ENCODE measurements around the gene ELAVL4. TPM values are rescaled to one million over a fixed set of nuclear protein-coding genes. Genes with fewer than 3 reads are reported as not detected.

The ELAVL4 gene
- total and polyA plus RNA-seq, 2 of the 8 experiments (the other 6 are each of a cell fraction or from before 2014, with no cell fraction given), result 0.21 to 0.89 TPM

GRCh38 chr1:50106095-50106761 is 2.5 kb upstream of the ELAVL4 start:
- Histone ChIP-seq H3K4me3 (ENCODE audit: extremely low read depth in 1 of 4, insufficient read depth in 2 of 4, low read depth in 3 of 4, low read length in 4 of 4) (no peak overlapping the region), H3K4me2 (ENCODE audit: insufficient read depth in 1 of 2, low read depth in 2 of 2, low read length in 2 of 2) (no peak overlapping the region), H2BK12ac (ENCODE audit: low read depth, low read length) (no peak overlapping the region), H3K56ac (replicated peaks; ENCODE audit: insufficient read length, low read depth, low read length) (no peak overlapping the region), H3K27me3 (replicated peaks in 1 of 4; ENCODE audit: control insufficient read depth in 3 of 4, extremely low read depth in 1 of 4, insufficient read depth in 3 of 4, low read length in 3 of 4) (peaks cover 0 to 1% (median 0%) of the 10 kb centered on the region in 4 experiments; a peak in 1 of 7 replicates), H3K79me2 (ENCODE audit: control insufficient read depth in 1 of 2, insufficient read depth in 2 of 2, low read length in 2 of 2) (no peaks in the 10 kb centered on the region), H4K8ac (ENCODE audit: extremely low read depth, insufficient read depth, low read length) (peak overlapping the region; percentile 74; the same call in 1 of the 2 replicates), H2BK15ac (ENCODE audit: low read length) (no peak overlapping the region), H3K23me2 (ENCODE audit: low read depth, low read length) (peaks cover 2% of the 10 kb centered on the region; the same call in 1 of the 2 replicates), H2AK5ac (ENCODE audit: low read depth, low read length) (no peak overlapping the region), H3K18ac (ENCODE audit: extremely low read depth, low read length) (no peak overlapping the region), H3K27ac (ENCODE audit: low read depth, low read length) (no peak overlapping the region), H3K9ac (replicated peaks in 1 of 4; ENCODE audit: extremely low read depth in 1 of 4, low read depth in 3 of 4, low read length in 3 of 4) (no peak overlapping the region), H4K20me1 (replicated peaks in 1 of 2; ENCODE audit: control insufficient read depth in 1 of 2, insufficient read depth in 2 of 2, low read length in 2 of 2) (no peaks in the 10 kb centered on the region), H3K14ac (ENCODE audit: insufficient read length) (no peak overlapping the region), H3K9me3 (ENCODE audit: insufficient read depth in 2 of 2, low read depth in 1 of 2, low read length in 1 of 2) (no peaks in the 10 kb centered on the region), H3K4me1 (replicated peaks in 1 of 4; ENCODE audit: control insufficient read depth in 3 of 4, insufficient read depth in 4 of 4, low read length in 3 of 4) (peaks cover 0 to 5% (median 2%) of the 10 kb centered on the region in 4 experiments; a peak in 3 of 7 replicates), H3K23ac (ENCODE audit: insufficient read length) (no peak overlapping the region), H3K79me1 (ENCODE audit: low read depth, low read length) (no peaks in the 10 kb centered on the region), H4K5ac (ENCODE audit: insufficient read length, low read depth, low read length) (no peak overlapping the region), H3K36me3 (ENCODE audit: control insufficient read depth in 2 of 4, insufficient read depth in 4 of 4, low read length in 3 of 4) (no peaks in the 10 kb centered on the region), H4K91ac (replicated peaks; ENCODE audit: insufficient read length, low read length) (no peak overlapping the region), H2BK120ac (replicated peaks; ENCODE audit: low read depth, low read length) (no peak overlapping the region), H2BK5ac (ENCODE audit: low read depth, low read length) (no peak overlapping the region), H3K4ac (replicated peaks; ENCODE audit: insufficient read length, low read depth, low read length) (no peak overlapping the region), H2AFZ (ENCODE audit: low read length) (no peak overlapping the region), H2BK20ac (ENCODE audit: low read length) (no peak overlapping the region)
- no peak for DNase-seq (ENCODE audit: low read depth in 1 of 2, low spot score in 2 of 2)
- TF ChIP-seq CBX8 (IDR thresholded peaks at IDR 0.05; ENCODE audit: borderline replicate concordance, low read depth, low read length), result no peak
- TF ChIP-seq TAF1 (IDR thresholded peaks at IDR 0.05; ENCODE audit: low read depth, low read length), result no peak
- TF ChIP-seq MAX (IDR thresholded peaks at IDR 0.05), result no peak
- no peak for TF ChIP-seq CHD2 (IDR thresholded peaks at IDR 0.05; ENCODE audit: low read length)
- TF ChIP-seq HDAC2 (IDR thresholded peaks at IDR 0.05; ENCODE audit: borderline replicate concordance in 1 of 2, low read depth in 2 of 2, low read length in 2 of 2), result no peak
- TF ChIP-seq SAP30 (IDR thresholded peaks at IDR 0.05; ENCODE audit: insufficient read depth, insufficient replicate concordance, low read length), result no peak
- TF ChIP-seq RNF2 (IDR thresholded peaks at IDR 0.05; ENCODE audit: borderline replicate concordance, low read depth, low read length, missing control alignments, poor library complexity, severe bottlenecking), result no peak
- no peak for TF ChIP-seq GTF2F1 (IDR thresholded peaks at IDR 0.05; ENCODE audit: borderline replicate concordance, low read depth, low read length)
- POLR2A ChIA-PET (ENCODE audit: partially characterized antibody), result no interaction called here
- no peak for FAIRE-seq
- CTCF ChIA-PET (ENCODE audit: partially characterized antibody), result interaction anchor here (0.7 to 1.8 kb wide), 3 partner anchors 9 to 37 kb away, joined by 4 to 5 read pairs (median 5); no protein-coding TSS in a partner anchor
- WGBS, 2 experiments (ENCODE audit: extremely low coverage in 1 of 2, insufficient coverage in 1 of 2, insufficient read length in 1 of 2, insufficient replicate concordance in 2 of 2, low coverage in 1 of 2, low lambda C conversion rate in 2 of 2, missing lambda C conversion rate in 1 of 2), result 90% methylated on average over 12 of the region's 12 CpGs; no CpG with 5 or more reads in 1 of the 2 experiments
